ENCODE measurements around the gene FADS3. TPM values are rescaled to one million over a fixed set of nuclear protein-coding genes. Genes with fewer than 3 reads are reported as not detected.

The FADS3 gene
- total and polyA plus RNA-seq, 2 donors (not counting 1 experiment from before 2014, with no cell fraction given) = 79.9 to 224 TPM

GRCh38 chr11:61902313-61902712 is 11.0 kb upstream of the FADS3 start:
- Histone ChIP-seq H3K27me3 (ENCODE audit: control insufficient read depth, insufficient read depth, low read length) (no peaks in the 10 kb centered on the region), H3K27ac (ENCODE audit: insufficient read depth, low read length) (no peak overlapping the region), H3K79me2 (ENCODE audit: control insufficient read depth, insufficient read depth, low read length) (no peaks in the 10 kb centered on the region), H4K20me1 (ENCODE audit: control insufficient read depth, extremely low read depth, insufficient read depth, low read length) (no peaks in the 10 kb centered on the region), H3K36me3 (ENCODE audit: control insufficient read depth, insufficient read depth, low read length) (peaks cover 5% of the 10 kb centered on the region), H2AFZ (ENCODE audit: low read length) (no peak overlapping the region), H3K9ac (ENCODE audit: insufficient read depth, low read length) (no peak overlapping the region), H3K9me3 (ENCODE audit: control insufficient read depth, insufficient read depth, low read depth, low read length) (no peaks in the 10 kb centered on the region), H3K4me2 (ENCODE audit: extremely low read depth, insufficient read depth, low read length) (no peak overlapping the region), H3K4me3 (replicated peaks in 1 of 4; ENCODE audit: control extremely low read depth in 1 of 4, insufficient read depth in 1 of 4, low read depth in 3 of 4, low read length in 4 of 4) (no peak overlapping the region), H3K4me1 (ENCODE audit: control insufficient read depth, extremely low read depth, insufficient read depth, low read length) (no peaks in the 10 kb centered on the region)
- no peak for DNase-seq (ENCODE audit: low read depth in 2 of 2)
- TF ChIP-seq EZH2 (IDR thresholded peaks at IDR 0.05; ENCODE audit: low read length, missing control alignments) (no peak), CTCF (conservative IDR thresholded peaks at IDR 0.05 in 1 of 2, IDR thresholded peaks at IDR 0.05 in 1 of 2; ENCODE audit: low read depth in 1 of 2, low read length in 2 of 2) (no peak)

- Histone ChIP-seq H3K4me2 (ENCODE audit: extremely low read depth, insufficient read depth, low read length) (no peak overlapping the region), H3K4me1 (ENCODE audit: control insufficient read depth, extremely low read depth, insufficient read depth, low read length) (no peaks in the 10 kb centered on the region), H4K20me1 (ENCODE audit: control insufficient read depth, extremely low read depth, insufficient read depth, low read length) (no peaks in the 10 kb centered on the region), H3K27ac (ENCODE audit: insufficient read depth, low read length) (no peak overlapping the region), H2AFZ (ENCODE audit: low read length) (no peak overlapping the region), H3K27me3 (ENCODE audit: control insufficient read depth, insufficient read depth, low read length) (no peaks in the 10 kb centered on the region), H3K9ac (ENCODE audit: insufficient read depth, low read length) (no peak overlapping the region), H3K36me3 (ENCODE audit: control insufficient read depth, insufficient read depth, low read length) (peaks cover 4% of the 10 kb centered on the region), H3K79me2 (ENCODE audit: control insufficient read depth, insufficient read depth, low read length) (no peaks in the 10 kb centered on the region), H3K4me3 (replicated peaks in 1 of 4; ENCODE audit: control extremely low read depth in 1 of 4, insufficient read depth in 1 of 4, low read depth in 3 of 4, low read length in 4 of 4) (no peak overlapping the region), H3K9me3 (ENCODE audit: control insufficient read depth, insufficient read depth, low read depth, low read length) (no peaks in the 10 kb centered on the region)
- no peak for TF ChIP-seq EZH2 (IDR thresholded peaks at IDR 0.05; ENCODE audit: low read length, missing control alignments)
- no peak for TF ChIP-seq CTCF (conservative IDR thresholded peaks at IDR 0.05 in 1 of 2, IDR thresholded peaks at IDR 0.05 in 1 of 2; ENCODE audit: low read depth in 1 of 2, low read length in 2 of 2)
- no peak for DNase-seq (ENCODE audit: low read depth in 2 of 2)
These were observed 10.1 kb upstream of the FADS3 start for GRCh38 chr11:61901397-61901796.

- H3K27ac ChIP-seq (ENCODE audit: insufficient read depth, low read length) = no peak overlapping the region
- no peaks in the 10 kb centered on the region for H3K27me3 ChIP-seq (ENCODE audit: control insufficient read depth, insufficient read depth, low read length)
- no peak overlapping the region for H2AFZ ChIP-seq (ENCODE audit: low read length)
- no peak overlapping the region for H3K4me2 ChIP-seq (ENCODE audit: extremely low read depth, insufficient read depth, low read length)
- peaks cover 2% of the 10 kb centered on the region for H3K36me3 ChIP-seq (ENCODE audit: control insufficient read depth, insufficient read depth, low read length)
- no peak overlapping the region for H3K4me3 ChIP-seq (replicated peaks in 1 of 4; ENCODE audit: control extremely low read depth in 1 of 4, insufficient read depth in 1 of 4, low read depth in 3 of 4, low read length in 4 of 4)
- no peak for TF ChIP-seq EZH2 (IDR thresholded peaks at IDR 0.05; ENCODE audit: low read length, missing control alignments)
- TF ChIP-seq CTCF (conservative IDR thresholded peaks at IDR 0.05 in 1 of 2, IDR thresholded peaks at IDR 0.05 in 1 of 2; ENCODE audit: low read depth in 1 of 2, low read length in 2 of 2) = no peak
- no peaks in the 10 kb centered on the region for H3K9me3 ChIP-seq (ENCODE audit: control insufficient read depth, insufficient read depth, low read depth, low read length)
- H4K20me1 ChIP-seq (ENCODE audit: control insufficient read depth, extremely low read depth, insufficient read depth, low read length) = no peaks in the 10 kb centered on the region
- no peak for DNase-seq (ENCODE audit: low read depth in 2 of 2)
- no peaks in the 10 kb centered on the region for H3K79me2 ChIP-seq (ENCODE audit: control insufficient read depth, insufficient read depth, low read length)
- H3K4me1 ChIP-seq (ENCODE audit: control insufficient read depth, extremely low read depth, insufficient read depth, low read length) = no peaks in the 10 kb centered on the region
- no peak overlapping the region for H3K9ac ChIP-seq (ENCODE audit: insufficient read depth, low read length)
These were observed 8.9 kb upstream of the FADS3 start for GRCh38 chr11:61900251-61900650.

All from fibroblast of lung (primary cell).